ENCODE data around the gene SMIM44.

SMIM44 gene

GRCh38 chr19:3441089-3441985 lies 41.9 kb downstream of the SMIM44 start:
- Histone ChIP-seq H3K36me3 (ENCODE audit: insufficient read depth, low read length) (peaks cover 54% of the 10 kb centered on the region), H3K9ac (ENCODE audit: insufficient read length) (no peak overlapping the region), H3K9me3 (ENCODE audit: low read depth, low read length) (no peaks in the 10 kb centered on the region), H3K27ac (no peak overlapping the region), H3K4me3 (no peak overlapping the region)
- TF ChIP-seq FOXP2 (optimal IDR thresholded peaks at IDR 0.05; ENCODE audit: control extremely low read depth, extremely low read length, insufficient read depth) (no peak), POLR2AphosphoS5 (IDR thresholded peaks at IDR 0.05; ENCODE audit: borderline replicate concordance, low read depth, low read length) (no peak), EZH2 (IDR thresholded peaks at IDR 0.05) (no peak)
- no peak for DNase-seq (ENCODE audit: low read depth, low spot score)

GRCh38 chr19:3440082-3440481 lies 43.2 kb downstream of the SMIM44 start:
- TF ChIP-seq EZH2 (IDR thresholded peaks at IDR 0.05), result no peak
- no peak for TF ChIP-seq POLR2AphosphoS5 (IDR thresholded peaks at IDR 0.05; ENCODE audit: borderline replicate concordance, low read depth, low read length)
- no peak for TF ChIP-seq FOXP2 (optimal IDR thresholded peaks at IDR 0.05; ENCODE audit: control extremely low read depth, extremely low read length, insufficient read depth)
- Histone ChIP-seq H3K9ac (ENCODE audit: insufficient read length) (no peak overlapping the region), H3K27ac (no peak overlapping the region), H3K9me3 (ENCODE audit: low read depth, low read length) (no peaks in the 10 kb centered on the region), H3K4me3 (no peak overlapping the region), H3K36me3 (ENCODE audit: insufficient read depth, low read length) (peaks cover 46% of the 10 kb centered on the region)
- no peak for DNase-seq (ENCODE audit: low read depth, low spot score)

- H3K27ac ChIP-seq, result peak overlapping the region; percentile 89
- peak overlapping the region; percentile 96 for H3K4me3 ChIP-seq
- peaks cover 49% of the 10 kb centered on the region for H3K36me3 ChIP-seq (ENCODE audit: insufficient read depth, low read length)
- H3K9ac ChIP-seq (ENCODE audit: insufficient read length), result peak overlapping the region; percentile 90
- H3K9me3 ChIP-seq (ENCODE audit: low read depth, low read length), result no peaks in the 10 kb centered on the region
- DNase-seq (ENCODE audit: low read depth, low spot score), result peak; percentile 65
- TF ChIP-seq EZH2 (IDR thresholded peaks at IDR 0.05), result no peak
- TF ChIP-seq POLR2AphosphoS5 (IDR thresholded peaks at IDR 0.05; ENCODE audit: borderline replicate concordance, low read depth, low read length), result peak; percentile 88
Measured at GRCh38 chr19:3434630-3435553, 48.3 kb downstream of the SMIM44 start.

- Histone ChIP-seq H3K9ac (ENCODE audit: insufficient read length) (no peak overlapping the region), H3K27ac (peak overlapping the region; percentile 89; the same call in 1 of the 2 replicates), H3K36me3 (ENCODE audit: insufficient read depth, low read length) (peaks cover 49% of the 10 kb centered on the region), H3K9me3 (ENCODE audit: low read depth, low read length) (no peaks in the 10 kb centered on the region), H3K4me3 (no peak overlapping the region; the same call in 1 of the 2 replicates)
- TF ChIP-seq POLR2AphosphoS5 (IDR thresholded peaks at IDR 0.05; ENCODE audit: borderline replicate concordance, low read depth, low read length) (no peak), EZH2 (IDR thresholded peaks at IDR 0.05) (no peak), FOXP2 (optimal IDR thresholded peaks at IDR 0.05; ENCODE audit: control extremely low read depth, extremely low read length, insufficient read depth) (no peak)
- no peak for DNase-seq (ENCODE audit: low read depth, low spot score)
Measured at GRCh38 chr19:3433805-3434540, 49.3 kb downstream of the SMIM44 start.

- no peak for DNase-seq (ENCODE audit: low read depth, low spot score)
- Histone ChIP-seq H3K9ac (ENCODE audit: insufficient read length) (no peak overlapping the region), H3K4me3 (no peak overlapping the region), H3K36me3 (ENCODE audit: insufficient read depth, low read length) (peaks cover 44% of the 10 kb centered on the region), H3K9me3 (ENCODE audit: low read depth, low read length) (no peaks in the 10 kb centered on the region), H3K27ac (no peak overlapping the region)
- TF ChIP-seq FOXP2 (optimal IDR thresholded peaks at IDR 0.05; ENCODE audit: control extremely low read depth, extremely low read length, insufficient read depth), result no peak
- TF ChIP-seq EZH2 (IDR thresholded peaks at IDR 0.05), result no peak
- TF ChIP-seq POLR2AphosphoS5 (IDR thresholded peaks at IDR 0.05; ENCODE audit: borderline replicate concordance, low read depth, low read length), result no peak
Measured at GRCh38 chr19:3433313-3433712, 49.9 kb downstream of the SMIM44 start.
